H1 (cell line): ENCODE data around the gene RIF1. TPM values are rescaled to one million over a fixed set of nuclear protein-coding genes. Genes with fewer than 3 reads are reported as not detected.

ENCODE experiments used
- CTCF ChIA-PET: fragments of 300-600 bp; sonication (Branson Sonifier 250); formaldehyde crosslinking; loops from one replicate; lab custom pipeline; 2021; ENCODE audit not compliant: partially characterized antibody; lab: Charles Lee
- POLR2A ChIA-PET: fragments of 300-600 bp; sonication (Branson Sonifier 250); formaldehyde crosslinking; loops from one replicate; lab custom pipeline; 2021; ENCODE audit warnings: inconsistent platforms; ENCODE audit not compliant: partially characterized antibody; lab: Charles Lee
- DNase-seq, 2 experiments: peaks; one replicate each; pipeline versions ENCODE4 v3.0.0 to v3.0.0-alpha.2; 2010 to 2022; ENCODE audit warnings: low spot score in 2 of 2, low read depth in 1 of 2, mixed read lengths in 1 of 2
- FAIRE-seq: peaks from 2 replicates; lab custom pipeline; 2011; peaks lifted over from hg19 to GRCh38; lab: Jason Lieb, UNC
- H2AFZ ChIP-seq: 2 replicates; pipeline ENCODE4 v1.8.1; 2012; ENCODE audit warnings: low read length, inconsistent platforms
- H2AK5ac ChIP-seq: 2 replicates; pipeline ENCODE4 v1.6.1; 2013; ENCODE audit warnings: low read depth, low read length
- H2BK120ac ChIP-seq: replicated peaks from 2 replicates; pipeline ENCODE3; 2013; ENCODE audit warnings: low read depth, low read length, inconsistent platforms
- H2BK12ac ChIP-seq: 2 replicates; pipeline ENCODE4 v1.6.1; 2013; ENCODE audit warnings: low read depth, low read length
- H2BK15ac ChIP-seq: 2 replicates; pipeline ENCODE4 v1.6.1; 2013; ENCODE audit warnings: low read length
- H2BK20ac ChIP-seq: 2 replicates; pipeline ENCODE4 v1.6.1; 2013; ENCODE audit warnings: low read length
- H2BK5ac ChIP-seq: 2 replicates; pipeline ENCODE4 v1.6.1; 2013; ENCODE audit warnings: low read depth, low read length
- H3K14ac ChIP-seq: 2 replicates; pipeline ENCODE4 v1.6.1; 2013; ENCODE audit warnings: inconsistent platforms; ENCODE audit not compliant: insufficient read length
- H3K18ac ChIP-seq: 2 replicates; pipeline ENCODE4 v1.6.1; 2013; ENCODE audit warnings: low read length; ENCODE audit errors: extremely low read depth
- H3K23ac ChIP-seq: 2 replicates; pipeline ENCODE4 v1.6.1; 2013; ENCODE audit warnings: inconsistent platforms; ENCODE audit not compliant: insufficient read length
- H3K23me2 ChIP-seq: 2 replicates; pipeline ENCODE4 v1.6.1; 2013; ENCODE audit warnings: low read depth, low read length
- H3K27ac ChIP-seq: 2 replicates; pipeline ENCODE4 v1.6.1; 2011; ENCODE audit warnings: low read depth, low read length, inconsistent platforms
- H3K27me3 ChIP-seq, 4 experiments: replicated peaks in 1 of 4; 1 replicate in 1 of 4; 2 replicates in 3 of 4; pipeline versions ENCODE4 v1.6.1 to v1.8.1; 2011 to 2013; ENCODE audit warnings: low read length in 3 of 4, mild to moderate bottlenecking in 3 of 4, inconsistent platforms in 2 of 4, mixed read lengths in 2 of 4, moderate library complexity in 1 of 4; ENCODE audit not compliant: control insufficient read depth in 3 of 4, insufficient read depth in 3 of 4; ENCODE audit errors: extremely low read depth in 1 of 4
- H3K36me3 ChIP-seq, 4 experiments: 2 replicates each; pipeline versions ENCODE4 v1.6.1 to v1.8.1; 2011 to 2013; ENCODE audit warnings: mild to moderate bottlenecking in 4 of 4, low read length in 3 of 4, moderate library complexity in 2 of 4, control low read depth in 1 of 4, inconsistent platforms in 1 of 4; ENCODE audit not compliant: insufficient read depth in 4 of 4, control insufficient read depth in 2 of 4
- H3K4ac ChIP-seq: replicated peaks from 2 replicates; pipeline ENCODE3; 2013; ENCODE audit warnings: low read length, low read depth, mixed read lengths, inconsistent platforms; ENCODE audit not compliant: insufficient read length
- H3K4me1 ChIP-seq, 4 experiments: replicated peaks in 1 of 4; 1 replicate in 1 of 4; 2 replicates in 3 of 4; pipeline versions ENCODE4 v1.6.1 to v1.8.1; 2011 to 2013; ENCODE audit warnings: low read length in 3 of 4, inconsistent platforms in 2 of 4, mixed read lengths in 1 of 4; ENCODE audit not compliant: insufficient read depth in 4 of 4, control insufficient read depth in 3 of 4
- H3K4me2 ChIP-seq, 2 experiments: 2 replicates each; pipeline versions ENCODE4 v1.6.1 to v1.8.1; 2011 to 2013; ENCODE audit warnings: low read depth in 2 of 2, low read length in 2 of 2, control low read depth in 1 of 2, inconsistent platforms in 1 of 2, mild to moderate bottlenecking in 1 of 2; ENCODE audit not compliant: insufficient read depth in 1 of 2
- H3K4me3 ChIP-seq, 4 experiments: fragments of 200-600, 300-600 bp in 1 of 4; sonication (generic), shearing (Covaris generic), sonication (Bioruptor Twin) in 1 of 4; 2 replicates each; pipeline versions ENCODE4 v1.5.1 to v1.8.1; 2011 to 2016; ENCODE audit warnings: low read length in 4 of 4, low read depth in 3 of 4, control low read depth in 2 of 4, inconsistent platforms in 2 of 4, mild to moderate bottlenecking in 2 of 4, mixed read lengths in 1 of 4, moderate library complexity in 1 of 4; ENCODE audit not compliant: insufficient read depth in 2 of 4; ENCODE audit errors: extremely low read depth in 1 of 4
- H3K56ac ChIP-seq: replicated peaks from 2 replicates; pipeline ENCODE3; 2013; ENCODE audit warnings: low read depth, mild to moderate bottlenecking, mixed read lengths, low read length, inconsistent platforms; ENCODE audit not compliant: insufficient read length
- H3K79me1 ChIP-seq: 2 replicates; pipeline ENCODE4 v1.6.1; 2013; ENCODE audit warnings: low read depth, low read length, control low read depth
- H3K79me2 ChIP-seq, 2 experiments: 2 replicates each; pipeline versions ENCODE4 v1.6.1 to v1.8.1; 2012 to 2013; ENCODE audit warnings: low read length in 2 of 2, mild to moderate bottlenecking in 2 of 2, inconsistent platforms in 1 of 2; ENCODE audit not compliant: insufficient read depth in 2 of 2, control insufficient read depth in 1 of 2
- H3K9ac ChIP-seq, 4 experiments: replicated peaks in 1 of 4; 1 replicate in 1 of 4; 2 replicates in 3 of 4; pipeline versions ENCODE4 v1.6.1 to v1.8.1; 2011 to 2013; ENCODE audit warnings: low read depth in 3 of 4, low read length in 3 of 4, control low read depth in 2 of 4, mild to moderate bottlenecking in 2 of 4, moderate library complexity in 2 of 4, inconsistent platforms in 1 of 4; ENCODE audit errors: extremely low read depth in 1 of 4
- H3K9me3 ChIP-seq, 2 experiments: 2 replicates each; pipeline versions ENCODE4 v1.6.1 to v1.8.1; 2012 to 2013; ENCODE audit warnings: mild to moderate bottlenecking in 2 of 2, moderate library complexity in 2 of 2, control low read depth in 1 of 2, inconsistent platforms in 1 of 2, low read depth in 1 of 2, low read length in 1 of 2, mixed read lengths in 1 of 2; ENCODE audit not compliant: insufficient read depth in 2 of 2
- H4K20me1 ChIP-seq, 2 experiments: replicated peaks in 1 of 2; 2 replicates each; pipeline versions ENCODE3 to v1.8.1; 2011 to 2013; ENCODE audit warnings: inconsistent platforms in 2 of 2, low read length in 2 of 2, mild to moderate bottlenecking in 1 of 2; ENCODE audit not compliant: insufficient read depth in 2 of 2, control insufficient read depth in 1 of 2
- H4K5ac ChIP-seq: 2 replicates; pipeline ENCODE4 v1.6.1; 2013; ENCODE audit warnings: low read length, low read depth, mixed read lengths, inconsistent platforms; ENCODE audit not compliant: insufficient read length
- H4K8ac ChIP-seq: 2 replicates; pipeline ENCODE4 v1.8.0; 2013; ENCODE audit warnings: mild to moderate bottlenecking, moderate library complexity, low read length, inconsistent platforms; ENCODE audit not compliant: insufficient read depth; ENCODE audit errors: extremely low read depth
- H4K91ac ChIP-seq: replicated peaks from 2 replicates; pipeline ENCODE3; 2013; ENCODE audit warnings: low read length, mixed read lengths, inconsistent platforms; ENCODE audit not compliant: insufficient read length
- ASH2L ChIP-seq: fragments of 200-600, 300-600 bp; sonication (generic); IDR thresholded peaks from one replicate; pipeline ENCODE4 v1.7.1; 2017; ENCODE audit warnings: low read length
- CBX8 ChIP-seq: fragments of 300-800, 300-1000 bp; sonication (generic); IDR thresholded peaks from 2 replicates; pipeline ENCODE4 v1.7.1; 2016; ENCODE audit warnings: low read depth, low read length, borderline replicate concordance
- CREB1 ChIP-seq: IDR thresholded peaks from 2 replicates; pipeline ENCODE4 v1.6.1; 2012; ENCODE audit warnings: inconsistent platforms
- KDM4A ChIP-seq: IDR thresholded peaks from one replicate; pipeline ENCODE4 v1.7.1; 2012; ENCODE audit warnings: low read depth, mild to moderate bottlenecking, moderate library complexity, low read length, inconsistent platforms; ENCODE audit not compliant: severe bottlenecking
- NANOG ChIP-seq: IDR thresholded peaks from 2 replicates; pipeline ENCODE4 v1.6.1; 2011; ENCODE audit warnings: low read length, low read depth, mild to moderate bottlenecking, inconsistent platforms; ENCODE audit not compliant: insufficient read depth, poor library complexity, severe bottlenecking
- RBBP5 ChIP-seq: IDR thresholded peaks from 2 replicates; pipeline ENCODE4 v1.7.1; 2012; ENCODE audit warnings: low read depth, mild to moderate bottlenecking, inconsistent platforms, low read length, moderate library complexity, borderline replicate concordance
- SRF ChIP-seq: IDR thresholded peaks from 2 replicates; pipeline ENCODE4 v1.6.1; 2011; ENCODE audit warnings: mild to moderate bottlenecking, low read depth, low read length, moderate library complexity
- TAF7 ChIP-seq: optimal IDR thresholded peaks from 2 replicates; pipeline ENCODE3; 2011; ENCODE audit warnings: low read depth, mild to moderate bottlenecking, inconsistent platforms, low read length, moderate library complexity, borderline replicate concordance
- TCF12 ChIP-seq: IDR thresholded peaks from 2 replicates; pipeline ENCODE4 v1.6.1; 2011; ENCODE audit warnings: low read depth, mild to moderate bottlenecking, low read length
- TEAD4 ChIP-seq: IDR thresholded peaks from 2 replicates; pipeline ENCODE4 v1.6.1; 2012; ENCODE audit warnings: low read depth, low read length, inconsistent platforms, mixed read lengths
- WGBS, 2 experiments: shearing (Covaris generic) in 1 of 2; methylation state at CpG; one replicate each; pipeline versions ENCODE4 v1.1.6 to v1.1.7; 2013 to 2015; ENCODE audit warnings: low lambda C conversion rate in 2 of 2, mixed read lengths in 2 of 2, inconsistent platforms in 1 of 2, low coverage in 1 of 2, missing lambda C conversion rate in 1 of 2; ENCODE audit not compliant: insufficient replicate concordance in 2 of 2, insufficient coverage in 1 of 2, insufficient read length in 1 of 2; ENCODE audit errors: extremely low coverage in 1 of 2, missing lambda C conversion rate in 1 of 2; 5-methylcytosine and 5-hydroxymethylcytosine counted together
- polyA plus RNA-seq, 7 experiments: library from polyadenylated mRNA; depleted of rRNA in 3 of 7; stranded (reverse) in 5 of 7; unstranded in 2 of 7; fragments of >200 nt in 5 of 7; fragments of 200-250 nt in 2 of 7; gene quantifications; 1 replicate in 5 of 7; 2 replicates in 1 of 7; 4 replicates in 1 of 7; pipeline versions ENCODE4 v1.2.1 to v1.2.3, GENCODE V29; 2011 to 2013; ENCODE audit warnings: missing spikeins in 2 of 7, mixed read lengths in 2 of 7
- total RNA-seq: library from RNA; stranded (reverse); fragmentation: NEBNext Ultra II Directional; extraction: Animal tissue kit (Norgen Biotek cat#: 25700); gene quantifications from 2 replicates; pipeline ENCODE4 v1.2.1, GENCODE V29; 2021
- TF ChIP-seq, protein P1 (sequence below), 3 experiments: IDR thresholded peaks; 1 replicate in 2 of 3; 2 replicates in 1 of 3; pipeline versions ENCODE4 v1.5.1 to v1.6.1; 2011; ENCODE audit warnings: low read length in 3 of 3, mild to moderate bottlenecking in 3 of 3, inconsistent platforms in 2 of 3, low read depth in 1 of 3, moderate library complexity in 1 of 3; ENCODE audit not compliant: insufficient read depth in 1 of 3; ENCODE audit errors: control extremely low read depth in 1 of 3

Gene RIF1
- total and polyA plus RNA-seq, 2 of the 8 experiments (the other 6 are each of a cell fraction or from before 2014, with no cell fraction given): 9.5 to 104 TPM

DNA sequence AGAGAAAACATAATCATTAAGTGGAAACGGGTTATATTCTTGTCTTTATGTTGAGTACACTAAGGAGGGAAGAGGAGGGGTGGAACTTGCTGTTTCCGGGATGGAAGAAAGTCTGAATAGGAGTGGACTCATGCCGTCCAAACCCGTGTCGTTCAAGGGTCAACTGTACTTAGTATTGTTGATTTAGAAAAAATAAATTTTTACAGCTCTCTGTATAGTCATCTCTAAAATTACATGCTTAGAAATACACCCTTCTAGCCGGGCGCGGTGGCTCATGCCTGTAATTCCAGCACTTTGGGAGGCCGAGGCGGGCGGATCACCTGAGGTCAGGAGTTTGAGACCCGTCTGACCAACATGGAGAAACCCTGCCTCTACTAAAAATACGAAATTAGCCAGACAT lies 29.4 kb downstream of the RIF1 start:
- peaks cover 0 to 3% of the 10 kb centered on the region in 2 experiments for H4K20me1 ChIP-seq
- H4K91ac ChIP-seq: no peak overlapping the region
- H2BK12ac ChIP-seq: no peak overlapping the region
- no peak overlapping the region for H3K14ac ChIP-seq
- no peak overlapping the region for H3K23ac ChIP-seq
- H3K79me1 ChIP-seq: peaks cover 2% of the 10 kb centered on the region; the same call in 1 of the 2 replicates
- no peak overlapping the region for H2BK120ac ChIP-seq
- POLR2A ChIA-PET: interaction anchor here (0.6 to 1.8 kb wide), 4 partner anchors 13 to 1206 kb away, joined by 3 to 4 read pairs (median 3); no protein-coding TSS in a partner anchor
- no peak overlapping the region for H2BK5ac ChIP-seq
- H3K18ac ChIP-seq: no peak overlapping the region
- peaks cover 11 to 95% (median 61%) of the 10 kb centered on the region in 4 experiments for H3K36me3 ChIP-seq
- no peak overlapping the region for H2AK5ac ChIP-seq
- H3K27me3 ChIP-seq: no peaks in the 10 kb centered on the region
- no peak overlapping the region for H2BK20ac ChIP-seq
- H3K4me1 ChIP-seq: no peaks in the 10 kb centered on the region
- H3K4me2 ChIP-seq: no peak overlapping the region
- no peak overlapping the region for H4K5ac ChIP-seq
- no peak overlapping the region for H3K4ac ChIP-seq
- H4K8ac ChIP-seq: no peak overlapping the region
- no peak for DNase-seq
- no peaks in the 10 kb centered on the region for H3K9me3 ChIP-seq
- H2BK15ac ChIP-seq: no peak overlapping the region
- H3K79me2 ChIP-seq: peaks cover 0 to 11% of the 10 kb centered on the region in 2 experiments; a peak in 1 of 4 replicates
- H3K23me2 ChIP-seq: no peaks in the 10 kb centered on the region
- FAIRE-seq: no peak
- H2AFZ ChIP-seq: no peak overlapping the region
- WGBS, 2 experiments: 95 to 100% methylated on average over 1 to 13 of the region's 13 CpGs
- H3K4me3 ChIP-seq: no peak overlapping the region
- H3K56ac ChIP-seq: no peak overlapping the region
- CTCF ChIA-PET: interaction anchor here (0.6 to 5.4 kb wide), 8 partner anchors 9 to 1235 kb away, joined by 3 to 40 read pairs (median 6); no protein-coding TSS in a partner anchor
- no peak overlapping the region for H3K27ac ChIP-seq
- no peak overlapping the region for H3K9ac ChIP-seq
- TF ChIP-seq TCF12 (no peak), RBBP5 (no peak), TEAD4 (no peak), SRF (no peak), KDM4A (no peak), NANOG (no peak), CREB1 (no peak), ASH2L (no peak), CBX8 (no peak), TAF7 (no peak)
- TF ChIP-seq, protein P1, sequence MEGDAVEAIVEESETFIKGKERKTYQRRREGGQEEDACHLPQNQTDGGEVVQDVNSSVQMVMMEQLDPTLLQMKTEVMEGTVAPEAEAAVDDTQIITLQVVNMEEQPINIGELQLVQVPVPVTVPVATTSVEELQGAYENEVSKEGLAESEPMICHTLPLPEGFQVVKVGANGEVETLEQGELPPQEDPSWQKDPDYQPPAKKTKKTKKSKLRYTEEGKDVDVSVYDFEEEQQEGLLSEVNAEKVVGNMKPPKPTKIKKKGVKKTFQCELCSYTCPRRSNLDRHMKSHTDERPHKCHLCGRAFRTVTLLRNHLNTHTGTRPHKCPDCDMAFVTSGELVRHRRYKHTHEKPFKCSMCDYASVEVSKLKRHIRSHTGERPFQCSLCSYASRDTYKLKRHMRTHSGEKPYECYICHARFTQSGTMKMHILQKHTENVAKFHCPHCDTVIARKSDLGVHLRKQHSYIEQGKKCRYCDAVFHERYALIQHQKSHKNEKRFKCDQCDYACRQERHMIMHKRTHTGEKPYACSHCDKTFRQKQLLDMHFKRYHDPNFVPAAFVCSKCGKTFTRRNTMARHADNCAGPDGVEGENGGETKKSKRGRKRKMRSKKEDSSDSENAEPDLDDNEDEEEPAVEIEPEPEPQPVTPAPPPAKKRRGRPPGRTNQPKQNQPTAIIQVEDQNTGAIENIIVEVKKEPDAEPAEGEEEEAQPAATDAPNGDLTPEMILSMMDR (IDR thresholded peaks at IDR 0.05; ENCODE audit: control extremely low read depth in 1 of 3, insufficient read depth in 1 of 3, low read depth in 1 of 3, low read length in 3 of 3): no peak
